DOHH2 (cell line): ENCODE results near the gene HDDC3.
A peak's percentile ranks its signal among the peaks of the same experiment; 100 is the strongest.

Experiments
- H3F3A ChIP-seq: fragments of 200-600 bp; sonication (generic), shearing (Covaris generic); 2 replicates; pipeline ENCODE4 v1.6.0; 2016; ENCODE audit warnings: antibody characterized with exemption, mild to moderate bottlenecking; ENCODE audit not compliant: control insufficient read depth, insufficient read depth
- H3K27ac ChIP-seq: fragments of 200-600 bp; sonication (generic); 2 replicates; pipeline ENCODE4 v1.5.1; 2014; ENCODE audit warnings: low read depth, mild to moderate bottlenecking, low read length, moderate library complexity
- H3K27me3 ChIP-seq: fragments of 200-600 bp; sonication (generic); 2 replicates; pipeline ENCODE4 v1.6.1; 2014; ENCODE audit warnings: mild to moderate bottlenecking, low read length, mixed read lengths; ENCODE audit not compliant: control insufficient read depth
- H3K36me3 ChIP-seq: fragments of 200-600 bp; sonication (generic); 2 replicates; pipeline ENCODE4 v1.6.1; 2014; ENCODE audit warnings: mild to moderate bottlenecking, low read length, moderate library complexity, mixed read lengths; ENCODE audit not compliant: control insufficient read depth
- H3K4me1 ChIP-seq: fragments of 200-600 bp; sonication (generic); 2 replicates; pipeline ENCODE4 v1.6.1; 2014; ENCODE audit warnings: mild to moderate bottlenecking, low read length, mixed read lengths; ENCODE audit not compliant: control insufficient read depth
- H3K4me2 ChIP-seq: fragments of 200-600 bp; sonication (generic); 2 replicates; pipeline ENCODE4 v1.6.0; 2014; ENCODE audit warnings: mild to moderate bottlenecking, low read length, moderate library complexity
- H3K4me3 ChIP-seq: fragments of 200-600 bp; sonication (generic); 2 replicates; pipeline ENCODE4 v1.5.1; 2014; ENCODE audit warnings: mild to moderate bottlenecking, low read length, mixed read lengths
- H3K79me2 ChIP-seq: fragments of 200-600 bp; sonication (generic); 2 replicates; pipeline ENCODE4 v1.6.1; 2014; ENCODE audit warnings: mild to moderate bottlenecking, low read length, mixed read lengths; ENCODE audit not compliant: control insufficient read depth
- H3K9me2 ChIP-seq: fragments of 200-600 bp; sonication (generic); replicated peaks from 2 replicates; pipeline ENCODE4 v1.6.1; 2014; ENCODE audit warnings: mild to moderate bottlenecking, low read length, mixed read lengths; ENCODE audit not compliant: control insufficient read depth
- H3K9me3 ChIP-seq: fragments of 200-600 bp; sonication (generic); 2 replicates; pipeline ENCODE4 v1.6.1; 2014; ENCODE audit warnings: antibody characterized with exemption, low read length, mixed read lengths; ENCODE audit not compliant: control insufficient read depth, insufficient read depth
- H4K20me1 ChIP-seq: fragments of 200-600 bp; sonication (generic); 2 replicates; pipeline ENCODE4 v1.6.0; 2014; ENCODE audit warnings: low read depth, mild to moderate bottlenecking, antibody characterized with exemption, low read length, moderate library complexity; ENCODE audit not compliant: control insufficient read depth, insufficient read depth
- EZH2phosphoT487 ChIP-seq: fragments of 200-600 bp; sonication (generic); IDR thresholded peaks from 2 replicates; pipeline ENCODE4 v1.6.1; 2017; ENCODE audit warnings: borderline replicate concordance, mild to moderate bottlenecking, antibody characterized with exemption, low read length, moderate library complexity, mixed read lengths
- TF ChIP-seq, protein P1 (sequence below): fragments of 200-600 bp; sonication (generic); IDR thresholded peaks from one replicate; pipeline ENCODE4 v1.5.1; 2014; ENCODE audit warnings: antibody characterized with exemption, mild to moderate bottlenecking, low read depth, low read length; ENCODE audit not compliant: poor library complexity, severe bottlenecking

Gene HDDC3

GRCh38 chr15:90957031-90957790 is 24.9 kb upstream of the HDDC3 start:
- TF ChIP-seq, protein P1, sequence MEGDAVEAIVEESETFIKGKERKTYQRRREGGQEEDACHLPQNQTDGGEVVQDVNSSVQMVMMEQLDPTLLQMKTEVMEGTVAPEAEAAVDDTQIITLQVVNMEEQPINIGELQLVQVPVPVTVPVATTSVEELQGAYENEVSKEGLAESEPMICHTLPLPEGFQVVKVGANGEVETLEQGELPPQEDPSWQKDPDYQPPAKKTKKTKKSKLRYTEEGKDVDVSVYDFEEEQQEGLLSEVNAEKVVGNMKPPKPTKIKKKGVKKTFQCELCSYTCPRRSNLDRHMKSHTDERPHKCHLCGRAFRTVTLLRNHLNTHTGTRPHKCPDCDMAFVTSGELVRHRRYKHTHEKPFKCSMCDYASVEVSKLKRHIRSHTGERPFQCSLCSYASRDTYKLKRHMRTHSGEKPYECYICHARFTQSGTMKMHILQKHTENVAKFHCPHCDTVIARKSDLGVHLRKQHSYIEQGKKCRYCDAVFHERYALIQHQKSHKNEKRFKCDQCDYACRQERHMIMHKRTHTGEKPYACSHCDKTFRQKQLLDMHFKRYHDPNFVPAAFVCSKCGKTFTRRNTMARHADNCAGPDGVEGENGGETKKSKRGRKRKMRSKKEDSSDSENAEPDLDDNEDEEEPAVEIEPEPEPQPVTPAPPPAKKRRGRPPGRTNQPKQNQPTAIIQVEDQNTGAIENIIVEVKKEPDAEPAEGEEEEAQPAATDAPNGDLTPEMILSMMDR, result no peak
- no peak for TF ChIP-seq EZH2phosphoT487
- no peaks in the 10 kb centered on the region for H3K27me3 ChIP-seq
- peaks cover 24% of the 10 kb centered on the region for H3K4me1 ChIP-seq
- peaks cover 33% of the 10 kb centered on the region for H3K79me2 ChIP-seq
- no peak overlapping the region for H3K27ac ChIP-seq
- peak overlapping the region; percentile 87 for H3K4me2 ChIP-seq
- H3K36me3 ChIP-seq, result peaks cover 71% of the 10 kb centered on the region
- H3K9me2 ChIP-seq, result no peaks in the 10 kb centered on the region
- H3K9me3 ChIP-seq, result no peaks in the 10 kb centered on the region
- peak overlapping the region; percentile 80 for H3K4me3 ChIP-seq
- H4K20me1 ChIP-seq, result 0 out of 2 replicates have a peak, but pooled peaks cover under 1% of the 10 kb centered on the region
- peaks cover 5% of the 10 kb centered on the region for H3F3A ChIP-seq

- peaks cover 31% of the 10 kb centered on the region for H3K79me2 ChIP-seq
These were observed 24.1 kb upstream of the HDDC3 start for GRCh38 chr15:90956274-90957030.

DNA sequence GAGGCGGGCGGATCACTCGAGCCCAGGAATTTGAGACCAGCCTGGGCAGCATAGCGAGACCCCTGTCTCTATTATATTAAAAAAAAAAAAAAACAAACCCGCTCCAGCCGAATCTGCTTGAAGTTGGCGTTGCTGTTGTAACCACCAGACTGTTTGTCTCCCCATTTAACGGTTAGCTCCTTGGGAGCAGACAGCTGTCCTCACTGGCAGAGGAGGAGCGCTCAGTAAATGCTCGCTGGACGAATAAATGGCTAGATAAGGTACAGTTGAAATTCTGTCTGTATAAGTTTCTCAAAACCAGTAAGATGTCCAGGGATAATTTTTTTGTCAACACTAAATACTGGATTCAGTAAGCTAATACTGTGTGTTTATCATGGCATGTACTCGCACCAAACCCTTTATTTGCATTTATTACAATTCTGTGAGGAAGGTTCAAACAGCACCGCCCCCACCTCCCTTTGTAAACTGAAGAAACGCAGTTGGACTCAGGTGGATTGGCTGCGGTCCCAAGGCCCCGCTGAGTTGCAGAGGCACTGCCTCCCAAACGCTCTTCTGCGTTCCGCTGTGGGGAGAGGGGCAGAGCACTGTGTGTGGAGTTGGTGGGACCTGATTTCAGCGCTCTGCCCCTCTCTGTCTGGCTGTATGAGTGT is 23.4 kb upstream of the HDDC3 start:
- H3K27me3 ChIP-seq, result no peaks in the 10 kb centered on the region
- H4K20me1 ChIP-seq, result no peaks in the 10 kb centered on the region
- H3F3A ChIP-seq, result 0 out of 2 replicates have a peak, but pooled peaks cover 3% of the 10 kb centered on the region
- peak overlapping the region; percentile 80 for H3K4me3 ChIP-seq
- no peaks in the 10 kb centered on the region for H3K9me2 ChIP-seq
- peaks cover 31% of the 10 kb centered on the region for H3K79me2 ChIP-seq
- H3K4me2 ChIP-seq, result peak overlapping the region; percentile 87
- no peaks in the 10 kb centered on the region for H3K9me3 ChIP-seq
- peaks cover 24% of the 10 kb centered on the region for H3K4me1 ChIP-seq
- peaks cover 66% of the 10 kb centered on the region for H3K36me3 ChIP-seq
- peak overlapping the region; percentile 89 for H3K27ac ChIP-seq
- TF ChIP-seq EZH2phosphoT487, result no peak
- TF ChIP-seq, protein P1, result no peak

More at GRCh38 chr15:90956274-90957030, 24.1 kb upstream of the HDDC3 start:
- Histone ChIP-seq H3K4me3 (peak overlapping the region; percentile 80), H3K9me3 (no peaks in the 10 kb centered on the region), H3K36me3 (peaks cover 69% of the 10 kb centered on the region), H3K27ac (peak overlapping the region; percentile 89), H3K27me3 (no peaks in the 10 kb centered on the region), H3F3A (0 out of 2 replicates have a peak, but pooled peaks cover 3% of the 10 kb centered on the region), H3K4me1 (peaks cover 24% of the 10 kb centered on the region), H3K4me2 (peak overlapping the region; percentile 87), H3K9me2 (no peaks in the 10 kb centered on the region), H4K20me1 (no peaks in the 10 kb centered on the region)
- no peak for TF ChIP-seq EZH2phosphoT487
- TF ChIP-seq, protein P1, result peak; percentile 72
